ENCODE measurements around the gene PARD3B. TPM values are rescaled to one million over a fixed set of nuclear protein-coding genes. Genes with fewer than 3 reads are reported as not detected.

The PARD3B gene
- total and polyA plus RNA-seq, 2 of the 8 experiments (the other 6 are each of a cell fraction or from before 2014, with no cell fraction given), result 1.2 to 5.7 TPM

Small RNA genes lying within 50 kb of the gene (small RNA-seq; reads per million reads assigned to genes)
- gene AC008171.1 (ENCODE audit: insufficient read depth), result not detected

Data from H1 (cell line).